ENCODE data around the gene CLTB. TPM values are rescaled to one million over a fixed set of nuclear protein-coding genes. Genes with fewer than 3 reads are reported as not detected.

CLTB gene
- 100 to 1,000 TPM in 1 of 2 donors, 10 to 100 TPM in 1; 92.1 to 128 TPM for total RNA-seq
- 10 to 100 TPM; 41.0 to 58.2 (median 46.6) TPM for polyA plus RNA-seq (ENCODE audit: insufficient read length in 6 of 6)
- long read RNA-seq, donor 1, transcript CLTB-202 (5 exons, 1,161 nt) = major isoform, 33 of 33 reads
- long read RNA-seq, donor 1, partial matches to known transcripts = 0 of 33 reads
- long read RNA-seq, donor 1, other reads (novel, unspliced or antisense) = 0 of 33 reads
- long read RNA-seq, donor 2, transcript CLTB-202 (5 exons, 1,161 nt) = major isoform, 23 of 26 reads
- long read RNA-seq, donor 2, partial matches to known transcripts = 0 of 26 reads
- long read RNA-seq, donor 2, other reads (novel, unspliced or antisense) = 0 of 26 reads
- long read RNA-seq, donor 3, transcript CLTB-202 (5 exons, 1,161 nt) = major isoform, 34 of 35 reads
- long read RNA-seq, donor 3, partial matches to known transcripts = 0 of 35 reads
- long read RNA-seq, donor 3, other reads (novel, unspliced or antisense) = 0 of 35 reads
- long read RNA-seq, donor 4, transcript CLTB-202 (5 exons, 1,161 nt) = major isoform, 127 of 157 reads
- long read RNA-seq, donor 4, partial matches to known transcripts = 27 of 157 reads
- long read RNA-seq, donor 4, other reads (novel, unspliced or antisense) = 2 of 157 reads
- long read RNA-seq, donor 5, transcript CLTB-202 (5 exons, 1,161 nt) = major isoform, 27 of 29 reads
- long read RNA-seq, donor 5, partial matches to known transcripts = 0 of 29 reads
- long read RNA-seq, donor 5, other reads (novel, unspliced or antisense) = 0 of 29 reads
- long read RNA-seq, donor 6, transcript CLTB-202 (5 exons, 1,161 nt) = major isoform, 43 of 43 reads
- long read RNA-seq, donor 6, partial matches to known transcripts = 0 of 43 reads
- long read RNA-seq, donor 6, other reads (novel, unspliced or antisense) = 0 of 43 reads
- long read RNA-seq, donor 7, transcript CLTB-202 (5 exons, 1,161 nt) = major isoform, 24 of 25 reads
- long read RNA-seq, donor 7, partial matches to known transcripts = 0 of 25 reads
- long read RNA-seq, donor 7, other reads (novel, unspliced or antisense) = 0 of 25 reads
- long read RNA-seq, donor 8, transcript CLTB-202 (5 exons, 1,161 nt) = major isoform, 22 of 22 reads
- long read RNA-seq, donor 8, partial matches to known transcripts = 0 of 22 reads
- long read RNA-seq, donor 8, other reads (novel, unspliced or antisense) = 0 of 22 reads
- long read RNA-seq, donor 9 = 0 reads
- long read RNA-seq, donor 10, transcript CLTB-202 (5 exons, 1,161 nt) = major isoform, 214 of 231 reads
- long read RNA-seq, donor 10, partial matches to known transcripts = 11 of 231 reads
- long read RNA-seq, donor 10, other reads (novel, unspliced or antisense) = 5 of 231 reads
- long read RNA-seq, donor 11, transcript CLTB-202 (5 exons, 1,161 nt) = minor isoform, 31 of 105 reads
- long read RNA-seq, donor 11, transcript CLTB-201 (6 exons, 1,215 nt) = major isoform, 73 of 105 reads
- long read RNA-seq, donor 11, partial matches to known transcripts = 0 of 105 reads
- long read RNA-seq, donor 11, other reads (novel, unspliced or antisense) = 0 of 105 reads
- long read RNA-seq, donor 12, transcript CLTB-202 (5 exons, 1,161 nt) = major isoform, 43 of 43 reads
- long read RNA-seq, donor 12, partial matches to known transcripts = 0 of 43 reads
- long read RNA-seq, donor 12, other reads (novel, unspliced or antisense) = 0 of 43 reads

- H3K36me3 ChIP-seq = no peaks in the 10 kb centered on the region
- H3K4me3 ChIP-seq = peak within 1 kb of the TSS; percentile 96 to 99
- no peaks in the 10 kb centered on the region for H3K9me3 ChIP-seq
- peak within 1 kb of the TSS; percentile 87 to 93 for H3K27ac ChIP-seq
- peaks cover 24 to 51% of the 10 kb centered on the region in 2 donors for H3K4me1 ChIP-seq
- no peaks in the 10 kb centered on the region for H3K27me3 ChIP-seq
- peak; percentile 66 to 82 for TF ChIP-seq CTCF (IDR thresholded peaks at IDR 0.05)
- DNase-seq (peak; percentile 91 to 100 (median 94)), ATAC-seq (peak; percentile 97)
- intact Hi-C loops (cut with DNase I) = no loop called here
Measured at GRCh38 chr5:176415952-176416924, at the start of gene CLTB. Gene CLTB, minus strand, starts transcription at chr5:176416539. Its CDS starts 176 bp downstream, at chr5:176416363.

GRCh38 chr5:176463113-176463764 is 46.9 kb upstream of the CLTB start:
- no peaks in the 10 kb centered on the region for H3K9me3 ChIP-seq
- H3K4me3 ChIP-seq = no peak overlapping the region
- H3K36me3 ChIP-seq = no peaks in the 10 kb centered on the region
- no peak overlapping the region for H3K27ac ChIP-seq
- DNase-seq (no peak), ATAC-seq (no peak)
- H3K27me3 ChIP-seq = no peaks in the 10 kb centered on the region
- H3K4me1 ChIP-seq = peaks cover 0 to 25% of the 10 kb centered on the region in 2 donors
- TF ChIP-seq CTCF (IDR thresholded peaks at IDR 0.05) = no peak
- intact Hi-C loops (cut with DNase I) = no loop called here

GRCh38 chr5:176461349-176461748 is 45.0 kb upstream of the CLTB start:
- TF ChIP-seq CTCF (IDR thresholded peaks at IDR 0.05) = no peak
- Histone ChIP-seq H3K27ac (no peak overlapping the region), H3K27me3 (no peaks in the 10 kb centered on the region), H3K4me3 (no peak overlapping the region), H3K4me1 (peaks cover 4 to 13% of the 10 kb centered on the region in 2 donors), H3K36me3 (no peaks in the 10 kb centered on the region), H3K9me3 (no peaks in the 10 kb centered on the region)
- no peak for ATAC-seq
- intact Hi-C loops (cut with DNase I) = no loop called here
- no peak for DNase-seq
